Activated naive CD4-positive, alpha-beta T cell treated with anti-CD3 and anti-CD28 coated beads, Interleukin-2, amount 50 U/mL, for 24 hours (primary cell): ENCODE data around the gene NPEPL1.
"Not testable (repeated sequence)": the region's sequence is repeated elsewhere in the genome, so short reads cannot be mapped to it uniquely, and the experiment has no call there.

Experiments used
- H3K27ac Mint-ChIP-seq: one replicate; pipeline ENCODE4 v1.8.0; 2021; ENCODE audit warnings: mild to moderate bottlenecking, mixed read lengths
- H3K27me3 Mint-ChIP-seq: one replicate; pipeline ENCODE4 v1.8.0; 2021; ENCODE audit warnings: mixed read lengths
- H3K36me3 Mint-ChIP-seq: one replicate; pipeline ENCODE4 v1.8.0; 2021; ENCODE audit warnings: mixed read lengths
- H3K4me1 Mint-ChIP-seq: one replicate; pipeline ENCODE4 v1.8.0; 2021; ENCODE audit warnings: mixed read lengths
- H3K4me3 Mint-ChIP-seq: one replicate; pipeline ENCODE4 v1.8.0; 2021; ENCODE audit warnings: mild to moderate bottlenecking, mixed read lengths
- H3K9me3 Mint-ChIP-seq: one replicate; pipeline ENCODE4 v1.8.0; 2021; ENCODE audit warnings: mixed read lengths

NPEPL1 gene

GRCh38 chr20:58719971-58720371 is 27.4 kb downstream of the NPEPL1 start:
- peaks cover 22% of the 10 kb centered on the region for H3K27me3 Mint-ChIP-seq
- H3K4me1 Mint-ChIP-seq, result no peaks in the 10 kb centered on the region
- H3K36me3 Mint-ChIP-seq, result peaks cover 6% of the 10 kb centered on the region
- no peak overlapping the region for H3K4me3 Mint-ChIP-seq
- peaks cover 6% of the 10 kb centered on the region for H3K9me3 Mint-ChIP-seq
- H3K27ac Mint-ChIP-seq, result no peak overlapping the region

- Mint-ChIP-seq H3K4me1 (no peaks in the 10 kb centered on the region), H3K27me3 (peaks cover 22% of the 10 kb centered on the region), H3K9me3 (peaks cover 6% of the 10 kb centered on the region), H3K4me3 (no peak overlapping the region), H3K27ac (no peak overlapping the region), H3K36me3 (peaks cover 4% of the 10 kb centered on the region)
Measured at GRCh38 chr20:58720890-58721289, 28.3 kb downstream of the NPEPL1 start.

DNA sequence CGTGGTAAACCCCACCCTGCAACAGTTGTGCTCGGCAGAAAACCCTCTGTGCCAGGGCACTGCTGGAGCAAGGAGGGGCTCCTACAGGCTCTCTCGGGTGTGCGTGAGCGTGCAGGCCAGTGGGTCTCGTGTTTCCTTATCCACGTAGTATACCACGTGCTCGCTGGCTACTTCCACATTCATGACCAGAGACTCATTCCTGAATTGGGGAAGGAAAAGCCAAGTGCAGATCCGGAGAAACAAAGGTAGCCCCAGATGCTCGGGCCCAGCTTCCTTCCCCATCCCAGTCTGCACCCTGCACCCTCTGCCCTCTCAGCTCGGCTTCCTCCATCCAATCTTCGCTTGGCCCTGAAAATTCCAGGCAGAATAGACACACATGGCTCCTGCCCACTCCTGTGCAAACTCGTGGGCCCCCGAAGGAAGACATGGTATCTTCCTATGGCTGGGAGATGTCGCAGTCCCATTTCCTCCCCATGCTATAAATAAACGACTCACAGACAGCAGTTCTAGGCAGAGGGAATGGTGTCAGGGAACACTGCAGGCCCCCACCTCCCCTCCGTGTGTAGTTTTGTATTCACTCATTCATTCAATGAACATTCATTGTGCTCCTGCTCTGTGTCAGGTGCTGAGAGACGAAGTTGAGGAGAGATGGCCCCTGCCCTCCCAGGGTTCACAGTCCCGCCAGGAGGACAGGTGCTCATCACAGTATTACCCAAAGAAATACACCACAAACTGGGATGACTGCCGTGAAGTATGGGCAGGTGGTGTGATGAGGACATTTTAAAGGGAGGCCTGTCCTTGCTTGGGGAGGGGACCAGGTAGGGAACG is 29.6 kb downstream of the NPEPL1 start:
- H3K4me3 Mint-ChIP-seq, result no peak overlapping the region
- H3K9me3 Mint-ChIP-seq, result peaks cover 9% of the 10 kb centered on the region
- H3K27me3 Mint-ChIP-seq, result peaks cover 22% of the 10 kb centered on the region
- H3K27ac Mint-ChIP-seq, result no peak overlapping the region
- peaks cover 4% of the 10 kb centered on the region for H3K36me3 Mint-ChIP-seq
- H3K4me1 Mint-ChIP-seq, result no peaks in the 10 kb centered on the region

DNA sequence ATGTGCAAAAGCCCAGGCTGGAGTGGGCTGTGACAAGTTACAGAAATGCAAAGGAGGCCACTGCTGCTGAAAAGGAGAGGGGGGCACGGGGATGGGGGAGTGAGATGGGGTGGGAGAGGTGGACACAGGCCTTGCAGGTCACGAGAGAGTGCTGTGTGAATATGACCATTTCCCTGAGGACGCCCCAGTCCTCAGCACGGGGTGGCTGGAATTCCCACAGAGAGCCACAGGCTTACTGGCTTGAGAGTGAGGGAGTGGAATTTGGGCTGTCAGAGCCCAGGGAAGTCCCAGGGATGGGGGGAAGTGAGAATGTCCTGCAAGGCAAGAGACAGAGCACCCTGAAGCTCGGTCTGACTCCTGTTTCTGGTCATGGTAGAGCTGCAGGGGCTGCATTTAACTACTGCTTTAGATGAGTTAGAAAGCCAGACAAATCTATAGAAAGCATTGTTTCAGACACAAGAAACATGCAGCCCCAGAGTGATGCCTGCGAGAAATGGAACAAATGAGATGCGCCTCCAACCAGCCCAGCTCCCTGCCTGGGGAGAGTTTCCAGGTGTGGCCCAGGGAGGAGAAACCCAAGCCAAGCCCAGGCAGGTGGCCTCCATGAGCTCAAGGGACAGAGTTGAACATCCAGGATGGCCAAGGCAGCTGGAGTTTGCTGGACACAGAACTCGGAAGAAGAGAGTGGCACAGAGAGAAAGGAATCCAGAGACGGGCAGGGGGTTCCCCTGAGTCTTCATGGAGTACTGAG is 30.5 kb downstream of the NPEPL1 start:
- peak overlapping the region; percentile 62 for H3K27ac Mint-ChIP-seq
- H3K27me3 Mint-ChIP-seq, result peaks cover 22% of the 10 kb centered on the region
- no peaks in the 10 kb centered on the region for H3K4me1 Mint-ChIP-seq
- H3K36me3 Mint-ChIP-seq, result peaks cover 4% of the 10 kb centered on the region
- H3K4me3 Mint-ChIP-seq, result no peak overlapping the region
- peaks cover 17% of the 10 kb centered on the region for H3K9me3 Mint-ChIP-seq

DNA sequence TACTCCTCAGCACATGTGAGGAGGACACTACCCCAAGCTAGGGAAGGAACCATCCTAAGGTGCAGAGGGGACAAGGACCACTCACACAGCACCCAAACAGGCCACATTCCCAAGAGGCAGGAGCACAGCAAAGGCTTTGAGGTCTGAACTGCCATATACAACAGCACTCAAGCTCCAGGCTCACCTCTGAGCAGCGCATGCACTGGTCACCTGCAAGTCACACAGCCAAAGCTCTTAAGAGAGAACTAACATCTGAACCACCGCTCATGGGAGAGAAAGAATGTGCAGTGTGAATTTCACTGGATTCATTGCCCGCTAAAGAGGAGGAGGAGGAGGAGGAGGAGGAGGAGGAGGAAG is 31.0 kb downstream of the NPEPL1 start:
- Mint-ChIP-seq H3K36me3 (peaks cover 4% of the 10 kb centered on the region), H3K9me3 (peaks cover 18% of the 10 kb centered on the region), H3K4me3 (no peak overlapping the region), H3K27me3 (peaks cover 22% of the 10 kb centered on the region), H3K4me1 (no peaks in the 10 kb centered on the region), H3K27ac (no peak overlapping the region)

GRCh38 chr20:58726156-58726555 is 33.6 kb downstream of the NPEPL1 start:
- H3K4me1 Mint-ChIP-seq, H3K27ac Mint-ChIP-seq: not testable (repeated sequence)

GRCh38 chr20:58731192-58731591 is 38.6 kb downstream of the NPEPL1 start:
- Mint-ChIP-seq H3K36me3 (no peaks in the 10 kb centered on the region), H3K9me3 (peaks cover 12% of the 10 kb centered on the region), H3K4me1 (no peaks in the 10 kb centered on the region), H3K27me3 (peaks cover 5% of the 10 kb centered on the region), H3K27ac (no peak overlapping the region), H3K4me3 (no peak overlapping the region)

More at GRCh38 chr20:58726156-58726555, 33.6 kb downstream of the NPEPL1 start:
- Mint-ChIP-seq H3K9me3 (peaks cover 18% of the 10 kb centered on the region), H3K27me3 (peaks cover 22% of the 10 kb centered on the region)
- H3K36me3 Mint-ChIP-seq, H3K4me3 Mint-ChIP-seq: not testable (repeated sequence)

GRCh38 chr20:58737198-58737597 is 44.6 kb downstream of the NPEPL1 start:
- Mint-ChIP-seq H3K27me3 (peaks cover 10% of the 10 kb centered on the region), H3K4me3 (no peak overlapping the region), H3K9me3 (no peaks in the 10 kb centered on the region), H3K4me1 (no peaks in the 10 kb centered on the region), H3K27ac (no peak overlapping the region), H3K36me3 (no peaks in the 10 kb centered on the region)

GRCh38 chr20:58740356-58741308 is 48.0 kb downstream of the NPEPL1 start:
- no peaks in the 10 kb centered on the region for H3K9me3 Mint-ChIP-seq
- H3K36me3 Mint-ChIP-seq, result no peaks in the 10 kb centered on the region
- no peaks in the 10 kb centered on the region for H3K4me1 Mint-ChIP-seq
- no peak overlapping the region for H3K4me3 Mint-ChIP-seq
- peaks cover 10% of the 10 kb centered on the region for H3K27me3 Mint-ChIP-seq
- H3K27ac Mint-ChIP-seq, result no peak overlapping the region

- H3K9me3 Mint-ChIP-seq, result no peaks in the 10 kb centered on the region
- H3K27ac Mint-ChIP-seq, result no peak overlapping the region
- no peak overlapping the region for H3K4me3 Mint-ChIP-seq
- peaks cover 8% of the 10 kb centered on the region for H3K27me3 Mint-ChIP-seq
- no peaks in the 10 kb centered on the region for H3K36me3 Mint-ChIP-seq
- H3K4me1 Mint-ChIP-seq, result no peaks in the 10 kb centered on the region
Measured at GRCh38 chr20:58741384-58741783, 48.8 kb downstream of the NPEPL1 start.

DNA sequence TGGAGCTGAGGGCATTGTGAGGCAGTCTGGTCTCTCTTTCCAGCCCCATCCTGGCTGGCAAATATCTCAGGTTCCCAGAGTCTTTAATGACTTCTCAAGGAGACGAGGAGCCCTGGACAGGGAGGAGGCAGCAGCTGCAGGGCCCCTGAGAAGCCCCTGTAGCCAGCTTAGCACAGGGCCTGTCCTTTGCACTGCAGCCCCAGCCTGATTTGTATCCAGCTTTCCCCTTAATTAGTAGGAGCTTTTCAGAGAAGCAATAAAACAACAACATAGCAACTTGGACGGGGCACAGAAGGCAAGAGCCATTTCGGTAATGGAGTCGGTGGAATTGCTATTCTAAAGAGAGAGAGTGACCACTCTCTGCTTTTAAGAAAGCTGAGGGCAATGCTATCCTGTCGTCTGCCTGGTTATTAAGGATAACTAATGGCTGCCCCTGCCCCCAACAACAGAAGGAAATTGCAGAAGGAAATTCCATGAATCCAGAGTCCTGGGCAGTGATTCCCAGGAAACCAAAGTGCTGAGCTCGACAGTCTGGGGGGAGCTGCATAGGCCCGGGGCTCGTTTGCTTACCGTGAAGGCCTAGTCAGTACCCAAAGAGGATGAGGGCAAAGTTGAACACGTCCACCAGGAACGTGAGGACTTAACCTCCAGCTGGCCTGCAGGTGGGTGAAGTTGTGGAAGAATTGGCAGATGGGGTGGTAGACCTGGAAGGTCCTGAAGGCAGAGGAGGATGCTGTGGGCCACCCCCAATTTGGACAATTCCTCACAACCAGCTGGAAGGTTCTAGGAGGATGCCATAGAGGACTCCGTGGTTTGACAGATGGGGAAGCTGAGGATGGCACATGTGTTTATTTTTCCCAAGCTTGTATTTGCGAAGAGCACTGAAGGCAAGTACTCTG is 50.3 kb downstream of the NPEPL1 start:
- Mint-ChIP-seq H3K36me3 (no peaks in the 10 kb centered on the region), H3K27ac (no peak overlapping the region), H3K9me3 (no peaks in the 10 kb centered on the region), H3K27me3 (peaks cover 8% of the 10 kb centered on the region), H3K4me1 (no peaks in the 10 kb centered on the region), H3K4me3 (no peak overlapping the region)

- H3K27ac Mint-ChIP-seq, result no peak overlapping the region
- no peaks in the 10 kb centered on the region for H3K36me3 Mint-ChIP-seq
- peaks cover 6% of the 10 kb centered on the region for H3K27me3 Mint-ChIP-seq
- no peaks in the 10 kb centered on the region for H3K9me3 Mint-ChIP-seq
- H3K4me3 Mint-ChIP-seq, result no peak overlapping the region
- no peaks in the 10 kb centered on the region for H3K4me1 Mint-ChIP-seq
Measured at GRCh38 chr20:58743929-58744534, 51.4 kb downstream of the NPEPL1 start.

- Mint-ChIP-seq H3K4me1 (no peaks in the 10 kb centered on the region), H3K27me3 (peaks cover 4% of the 10 kb centered on the region), H3K9me3 (no peaks in the 10 kb centered on the region), H3K36me3 (no peaks in the 10 kb centered on the region), H3K4me3 (no peak overlapping the region), H3K27ac (no peak overlapping the region)
Measured at GRCh38 chr20:58744836-58745235, 52.2 kb downstream of the NPEPL1 start.

- Mint-ChIP-seq H3K4me1 (no peaks in the 10 kb centered on the region), H3K27ac (no peak overlapping the region), H3K9me3 (no peaks in the 10 kb centered on the region), H3K4me3 (no peak overlapping the region), H3K27me3 (peaks cover 4% of the 10 kb centered on the region), H3K36me3 (no peaks in the 10 kb centered on the region)
Measured at GRCh38 chr20:58745391-58745790, 52.8 kb downstream of the NPEPL1 start.
